Thyroid gland (tissue), 4 donors: ENCODE results near the gene LHFPL2.

Experiments used
- CTCF ChIP-seq, 6 experiments: fragments of 200-600 bp in 3 of 6; fragments of 450-650 bp in 3 of 6; sonication (generic) in 3 of 6; IDR thresholded peaks; one replicate each; pipeline ENCODE4 v1.5.1; 2016 to 2019; ENCODE audit warnings: antibody characterized with exemption in 6 of 6, mild to moderate bottlenecking in 2 of 6, inconsistent platforms in 1 of 6, moderate library complexity in 1 of 6
- POLR2A ChIP-seq, 2 donors: fragments of 450-650 bp; IDR thresholded peaks; one replicate each; pipeline ENCODE4 v1.6.1; 2017; ENCODE audit warnings: antibody characterized with exemption in 2 of 2, mild to moderate bottlenecking in 2 of 2, moderate library complexity in 1 of 2

GRCh38 chr5:78654386-78654785, 5.8 kb upstream of the LHFPL2 start:
- TF ChIP-seq CTCF (IDR thresholded peaks at IDR 0.05) (no peak), POLR2A (IDR thresholded peaks at IDR 0.05) (no peak)
